Left ventricle myocardium inferior (tissue), 1 donor: ENCODE data around the gene CNTNAP2. TPM values are rescaled to one million over a fixed set of nuclear protein-coding genes. Genes with fewer than 3 reads are reported as not detected.

ENCODE experiments used
- DNase-seq: peaks from one replicate; pipeline ENCODE4 v3.0.0-alpha.2; 2020
- H3K27ac ChIP-seq: fragments of 200-600 bp; replicated peaks from 2 replicates; pipeline ENCODE4 v1.8.0; 2021
- H3K27me3 ChIP-seq: fragments of 200-600 bp; 2 replicates; pipeline ENCODE4 v1.8.0; 2021; ENCODE audit warnings: low read depth
- H3K36me3 ChIP-seq: fragments of 200-600 bp; 2 replicates; pipeline ENCODE4 v1.8.0; 2021
- H3K4me1 ChIP-seq: fragments of 200-600 bp; 2 replicates; pipeline ENCODE4 v1.8.0; 2021
- H3K4me3 ChIP-seq: fragments of 200-600 bp; 2 replicates; pipeline ENCODE4 v1.8.0; 2021; ENCODE audit warnings: mild to moderate bottlenecking, moderate library complexity
- H3K9me3 ChIP-seq: fragments of 200-600 bp; replicated peaks from 2 replicates; pipeline ENCODE4 v1.8.0; 2021
- CTCF ChIP-seq: fragments of 200-600 bp; IDR thresholded peaks from 2 replicates; pipeline ENCODE4 v1.8.0; 2021; ENCODE audit warnings: antibody characterized with exemption, mild to moderate bottlenecking, borderline replicate concordance
- intact Hi-C: fragments of 100-400 bp; cut with micrococcal nuclease; formaldehyde crosslinking; loops from one replicate; pipeline ENCODE4 v1.11.0; 2022
- total RNA-seq: library from RNA; stranded (reverse); fragmentation: NEBNext Ultra II Directional; extraction: Animal tissue kit (Norgen Biotek cat#: 25700); gene quantifications from one replicate; pipeline ENCODE4 v1.2.1, GENCODE V29; 2021
- donor health status: DM: no; HTN: yes; CAD: no; lungs with severe emphysema.

Gene CNTNAP2
- total RNA-seq, 1 donor from 2014 or later, result 0.99 TPM

- Histone ChIP-seq H3K27ac (no peak overlapping the region), H3K4me1 (no peaks in the 10 kb centered on the region), H3K27me3 (no peaks in the 10 kb centered on the region), H3K4me3 (no peak overlapping the region), H3K36me3 (no peaks in the 10 kb centered on the region), H3K9me3 (peaks cover 18% of the 10 kb centered on the region)
- intact Hi-C loops, result no loop called here
- DNase-seq, result no peak
- TF ChIP-seq CTCF, result no peak
Measured at GRCh38 chr7:146544748-146545147, 428.1 kb downstream of the CNTNAP2 start.

- H3K27me3 ChIP-seq, result no peaks in the 10 kb centered on the region
- DNase-seq, result no peak
- no peaks in the 10 kb centered on the region for H3K36me3 ChIP-seq
- no peak overlapping the region for H3K27ac ChIP-seq
- no peak overlapping the region for H3K4me3 ChIP-seq
- peaks cover 29% of the 10 kb centered on the region for H3K9me3 ChIP-seq
- H3K4me1 ChIP-seq, result no peaks in the 10 kb centered on the region
- intact Hi-C loops, result no loop called here
- TF ChIP-seq CTCF, result no peak
Measured at GRCh38 chr7:146548816-146549215, 432.2 kb downstream of the CNTNAP2 start.

GRCh38 chr7:146554556-146554955 lies 438.0 kb downstream of the CNTNAP2 start:
- TF ChIP-seq CTCF, result no peak
- Histone ChIP-seq H3K9me3 (peaks cover 11% of the 10 kb centered on the region), H3K36me3 (no peaks in the 10 kb centered on the region), H3K27me3 (no peaks in the 10 kb centered on the region), H3K4me3 (no peak overlapping the region), H3K27ac (no peak overlapping the region), H3K4me1 (no peaks in the 10 kb centered on the region)
- no peak for DNase-seq
- intact Hi-C loops, result no loop called here

GRCh38 chr7:146557971-146558469 lies 441.4 kb downstream of the CNTNAP2 start:
- intact Hi-C loops, result no loop called here
- H3K4me1 ChIP-seq, result no peaks in the 10 kb centered on the region
- H3K4me3 ChIP-seq, result no peak overlapping the region
- no peaks in the 10 kb centered on the region for H3K27me3 ChIP-seq
- H3K9me3 ChIP-seq, result no peaks in the 10 kb centered on the region
- no peak for TF ChIP-seq CTCF
- H3K36me3 ChIP-seq, result no peaks in the 10 kb centered on the region
- H3K27ac ChIP-seq, result no peak overlapping the region
- no peak for DNase-seq

GRCh38 chr7:146565872-146566271 lies 449.3 kb downstream of the CNTNAP2 start:
- Histone ChIP-seq H3K27ac (no peak overlapping the region), H3K4me3 (no peak overlapping the region), H3K36me3 (no peaks in the 10 kb centered on the region), H3K4me1 (no peaks in the 10 kb centered on the region), H3K9me3 (no peaks in the 10 kb centered on the region), H3K27me3 (no peaks in the 10 kb centered on the region)
- intact Hi-C loops, result no loop called here
- no peak for DNase-seq
- no peak for TF ChIP-seq CTCF
